Nephron progenitor cell (in vitro differentiated cells): ENCODE measurements around the gene TTC24.

Source experiments
- DNase-seq: peaks from one replicate; pipeline ENCODE4 v3.0.0; 2021
- H3K27ac Mint-ChIP-seq: 2 replicates; pipeline ENCODE4 v1.8.0; 2021; ENCODE audit warnings: mild to moderate bottlenecking, moderate library complexity, mixed read lengths
- H3K27me3 Mint-ChIP-seq: 2 replicates; pipeline ENCODE4 v1.8.0; 2021; ENCODE audit warnings: mild to moderate bottlenecking, low read depth, mixed read lengths; ENCODE audit not compliant: poor library complexity
- H3K36me3 Mint-ChIP-seq: 2 replicates; pipeline ENCODE4 v1.8.0; 2021; ENCODE audit warnings: low read depth, mixed read lengths
- H3K4me1 Mint-ChIP-seq: 2 replicates; pipeline ENCODE4 v1.8.0; 2021; ENCODE audit warnings: mixed read lengths
- H3K4me3 Mint-ChIP-seq: 2 replicates; pipeline ENCODE4 v1.8.0; 2021; ENCODE audit warnings: mild to moderate bottlenecking, moderate library complexity, mixed read lengths
- H3K9me3 Mint-ChIP-seq: 2 replicates; pipeline ENCODE4 v1.8.0; 2021; ENCODE audit warnings: mild to moderate bottlenecking, moderate library complexity, mixed read lengths
- CTCF ChIP-seq: fragments of 200-600 bp; sonication (generic); IDR thresholded peaks from 2 replicates; pipeline ENCODE4 v1.5.0; 2021; ENCODE audit warnings: antibody characterized with exemption

The TTC24 gene

DNA sequence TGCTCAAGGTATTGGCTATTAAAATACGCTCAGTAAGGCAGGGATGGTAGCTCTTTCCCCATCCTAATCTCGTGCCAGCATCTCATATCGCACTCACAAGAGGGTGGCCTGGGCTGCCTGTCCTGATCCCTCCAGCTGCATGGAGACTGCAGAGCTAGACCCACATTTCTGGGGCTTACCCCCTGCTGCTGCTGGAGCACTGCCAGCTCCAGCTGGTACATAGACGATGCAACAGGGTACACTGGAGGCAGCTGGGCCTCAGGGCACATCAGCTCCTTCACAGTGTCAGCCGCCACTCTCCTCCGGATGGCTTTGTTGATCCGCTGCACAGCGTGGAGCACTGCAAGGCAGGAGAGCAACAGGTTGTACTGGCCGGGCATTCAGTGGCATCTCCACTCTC is 23.2 kb upstream of the TTC24 start:
- H3K4me1 Mint-ChIP-seq: peaks cover 8% of the 10 kb centered on the region

DNA sequence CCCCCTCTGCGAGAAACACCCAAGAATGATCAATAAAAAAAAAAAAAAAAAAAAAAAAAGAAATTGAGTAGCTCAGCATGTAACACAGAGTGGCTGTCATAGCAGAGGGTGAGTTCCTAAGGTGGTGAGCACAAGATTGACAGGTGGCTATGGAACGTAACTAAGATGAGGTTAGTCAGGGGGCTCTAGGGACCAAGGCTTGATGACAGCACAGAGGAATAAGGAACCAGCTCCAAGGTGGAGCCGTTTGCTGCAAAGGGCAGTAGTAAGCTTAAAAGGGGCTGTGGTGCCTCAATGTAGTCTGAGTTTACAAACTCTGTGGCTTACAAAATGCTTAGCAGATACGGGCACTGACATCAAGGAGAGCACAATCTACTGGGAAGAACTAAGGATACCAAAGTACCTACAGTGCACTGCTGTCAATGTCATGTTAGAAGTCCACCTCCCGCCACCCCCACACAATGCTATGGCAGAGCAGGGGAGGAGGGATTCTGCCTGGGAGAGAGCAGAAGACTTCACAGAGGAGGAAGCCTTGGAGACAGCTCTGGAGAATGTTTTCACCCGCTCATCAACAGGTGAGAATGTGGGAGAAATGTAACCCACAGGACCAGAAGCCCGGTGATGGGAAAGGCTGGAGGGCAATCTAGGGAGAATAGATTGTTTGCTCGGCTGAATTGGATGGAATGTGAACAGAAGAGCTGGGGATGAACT is 20.3 kb upstream of the TTC24 start:
- Mint-ChIP-seq H3K36me3 (peaks cover 41% of the 10 kb centered on the region), H3K4me1 (no peaks in the 10 kb centered on the region), H3K4me3 (no peak overlapping the region), H3K27me3 (no peaks in the 10 kb centered on the region), H3K27ac (no peak overlapping the region), H3K9me3 (no peaks in the 10 kb centered on the region)
- DNase-seq: no peak
- no peak for TF ChIP-seq CTCF

More for the DNA sequence above, 23.2 kb upstream of the TTC24 start:
- TF ChIP-seq CTCF: no peak
- no peak for DNase-seq
- Mint-ChIP-seq H3K36me3 (peaks cover 48% of the 10 kb centered on the region), H3K27me3 (no peaks in the 10 kb centered on the region), H3K9me3 (no peaks in the 10 kb centered on the region), H3K4me3 (no peak overlapping the region), H3K27ac (no peak overlapping the region)

DNA sequence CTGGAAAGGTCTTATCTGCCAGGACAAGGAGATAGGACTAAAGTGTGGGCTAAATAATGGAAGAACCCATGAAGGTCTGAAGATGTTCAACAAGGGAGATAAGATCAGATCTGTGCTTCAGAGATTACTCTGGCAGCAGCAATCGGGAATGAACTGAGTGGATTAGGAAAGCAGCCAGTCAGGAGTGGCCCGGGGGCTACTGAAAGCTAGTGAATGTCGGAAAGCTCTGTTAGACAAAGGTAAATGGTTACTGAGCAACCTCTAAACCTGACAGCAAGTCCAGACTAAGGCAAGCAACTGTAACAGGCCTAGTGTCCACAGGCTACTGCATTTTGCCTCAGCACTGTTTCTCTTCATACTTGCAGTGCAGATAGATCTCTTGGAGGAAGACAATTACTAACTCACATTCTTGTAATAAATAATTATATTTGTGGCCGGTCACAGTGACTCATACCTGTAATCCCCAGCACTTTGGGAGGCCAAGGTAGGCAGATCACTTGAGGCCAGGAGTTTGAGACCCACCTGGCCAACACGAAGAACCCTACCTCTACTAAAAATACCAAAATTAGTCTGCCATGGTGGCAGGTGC is 19.6 kb upstream of the TTC24 start:
- Mint-ChIP-seq H3K36me3 (peaks cover 43% of the 10 kb centered on the region), H3K4me3 (no peak overlapping the region), H3K27me3 (no peaks in the 10 kb centered on the region), H3K4me1 (no peaks in the 10 kb centered on the region), H3K27ac (no peak overlapping the region), H3K9me3 (no peaks in the 10 kb centered on the region)
- DNase-seq: no peak
- TF ChIP-seq CTCF: no peak

DNA sequence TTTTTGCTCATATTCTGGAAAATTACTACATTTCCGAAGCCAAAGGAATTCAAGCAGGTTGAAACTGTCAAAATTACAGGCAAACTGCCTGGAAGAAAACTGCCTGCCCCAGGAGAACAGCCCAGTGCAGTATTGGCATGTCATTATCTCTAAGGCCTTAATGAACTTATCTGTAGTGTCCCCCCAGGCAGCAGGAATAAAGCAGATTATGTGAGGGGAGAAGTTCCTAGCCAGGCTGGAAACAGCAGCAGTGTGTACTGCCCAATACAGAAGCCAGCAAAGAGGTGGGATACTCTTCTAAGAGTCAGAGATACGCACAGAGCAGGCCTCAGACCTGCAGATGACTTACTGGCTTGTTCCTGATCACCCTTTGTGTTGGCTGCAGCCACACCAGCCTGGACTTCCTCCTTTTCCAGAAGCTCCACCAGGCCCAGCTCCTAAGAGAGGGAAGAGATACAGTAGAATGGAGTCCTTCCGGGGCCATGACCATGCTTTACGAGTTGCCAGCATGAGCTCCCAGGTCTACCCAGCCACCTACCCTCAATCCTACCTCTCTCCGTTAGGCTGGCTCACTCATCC is 18.8 kb upstream of the TTC24 start:
- Mint-ChIP-seq H3K9me3 (no peaks in the 10 kb centered on the region), H3K27ac (no peak overlapping the region), H3K4me3 (no peak overlapping the region), H3K27me3 (no peaks in the 10 kb centered on the region), H3K4me1 (no peaks in the 10 kb centered on the region), H3K36me3 (peaks cover 44% of the 10 kb centered on the region)
- no peak for TF ChIP-seq CTCF
- no peak for DNase-seq

GRCh38 chr1:156565519-156565918 is 14.0 kb upstream of the TTC24 start:
- DNase-seq: no peak
- no peak overlapping the region for H3K4me3 Mint-ChIP-seq

More at GRCh38 chr1:156565519-156565918, 14.0 kb upstream of the TTC24 start:
- TF ChIP-seq CTCF: no peak
- Mint-ChIP-seq H3K36me3 (peaks cover 55% of the 10 kb centered on the region), H3K9me3 (no peaks in the 10 kb centered on the region), H3K27ac (no peak overlapping the region), H3K27me3 (peaks cover 2% of the 10 kb centered on the region), H3K4me1 (peaks cover under 1% of the 10 kb centered on the region)
